GM19025 (cell line): ENCODE results near the gene PEX14.

ENCODE experiments used
- ATAC-seq: cut with Tn5 transposase; IDR thresholded peaks from one replicate; pipeline ENCODE4 v1.9.1; 2021; ENCODE audit warnings: mild to moderate bottlenecking, low read depth, moderate library complexity; ENCODE audit not compliant: unreplicated experiment

PEX14 gene

GRCh38 chr1:10515301-10515975, 40.7 kb downstream of the PEX14 start:
- ATAC-seq = no peak

- no peak for ATAC-seq
These were observed 41.4 kb downstream of the PEX14 start for GRCh38 chr1:10515976-10516750.

GRCh38 chr1:10516925-10517676, 42.4 kb downstream of the PEX14 start:
- no peak for ATAC-seq

- ATAC-seq = no peak
These were observed 42.9 kb downstream of the PEX14 start for GRCh38 chr1:10517677-10517982.

- ATAC-seq = no peak
These were observed 44.3 kb downstream of the PEX14 start for GRCh38 chr1:10519016-10519417.

- no peak for ATAC-seq
These were observed 45.7 kb downstream of the PEX14 start for GRCh38 chr1:10520497-10520896.

GRCh38 chr1:10520952-10521351, 46.2 kb downstream of the PEX14 start:
- ATAC-seq = no peak

- ATAC-seq = no peak
These were observed 46.9 kb downstream of the PEX14 start for GRCh38 chr1:10521537-10522157.

- ATAC-seq = no peak
These were observed 47.6 kb downstream of the PEX14 start for GRCh38 chr1:10522322-10522860.

GRCh38 chr1:10525208-10525607, 50.5 kb downstream of the PEX14 start:
- no peak for ATAC-seq

GRCh38 chr1:10528066-10529014, 53.6 kb downstream of the PEX14 start:
- no peak for ATAC-seq

- no peak for ATAC-seq
These were observed 54.3 kb downstream of the PEX14 start for GRCh38 chr1:10529091-10529490.

GRCh38 chr1:10529765-10530164, 55.0 kb downstream of the PEX14 start:
- ATAC-seq = no peak

GRCh38 chr1:10530281-10530740, 55.6 kb downstream of the PEX14 start:
- ATAC-seq = no peak

GRCh38 chr1:10530756-10531495, 56.2 kb downstream of the PEX14 start:
- ATAC-seq = no peak

- no peak for ATAC-seq
These were observed 57.6 kb downstream of the PEX14 start for GRCh38 chr1:10532362-10532761.

- no peak for ATAC-seq
These were observed 59.8 kb downstream of the PEX14 start for GRCh38 chr1:10534519-10534918.

- no peak for ATAC-seq
These were observed 61.5 kb downstream of the PEX14 start for GRCh38 chr1:10536133-10536770.
